Activated naive CD8-positive, alpha-beta T cell treated with anti-CD3 and anti-CD28 coated beads, Interleukin-2, amount 50 U/mL, for 24 hours (primary cell): ENCODE measurements around the gene LACC1.

Source experiments
- ATAC-seq: fragments of 150-1000 bp; cut with Tn5 transposase; one replicate; pipeline ENCODE4 v1.10.0; 2021
- DNase-seq: peaks from one replicate; pipeline ENCODE4 v3.0.0; 2021
- H3K27ac Mint-ChIP-seq: one replicate; pipeline ENCODE4 v1.8.0; 2021; ENCODE audit warnings: mild to moderate bottlenecking, mixed read lengths
- H3K27me3 Mint-ChIP-seq: one replicate; pipeline ENCODE4 v1.8.0; 2021; ENCODE audit warnings: mixed read lengths
- H3K36me3 Mint-ChIP-seq: one replicate; pipeline ENCODE4 v1.8.0; 2021; ENCODE audit warnings: low read depth, mixed read lengths
- H3K4me1 Mint-ChIP-seq: one replicate; pipeline ENCODE4 v1.8.0; 2021; ENCODE audit warnings: mixed read lengths
- H3K4me3 Mint-ChIP-seq: one replicate; pipeline ENCODE4 v1.8.0; 2021; ENCODE audit warnings: mild to moderate bottlenecking, moderate library complexity, mixed read lengths
- H3K9me3 Mint-ChIP-seq: one replicate; pipeline ENCODE4 v1.8.0; 2021; ENCODE audit warnings: mixed read lengths

The LACC1 gene

DNA sequence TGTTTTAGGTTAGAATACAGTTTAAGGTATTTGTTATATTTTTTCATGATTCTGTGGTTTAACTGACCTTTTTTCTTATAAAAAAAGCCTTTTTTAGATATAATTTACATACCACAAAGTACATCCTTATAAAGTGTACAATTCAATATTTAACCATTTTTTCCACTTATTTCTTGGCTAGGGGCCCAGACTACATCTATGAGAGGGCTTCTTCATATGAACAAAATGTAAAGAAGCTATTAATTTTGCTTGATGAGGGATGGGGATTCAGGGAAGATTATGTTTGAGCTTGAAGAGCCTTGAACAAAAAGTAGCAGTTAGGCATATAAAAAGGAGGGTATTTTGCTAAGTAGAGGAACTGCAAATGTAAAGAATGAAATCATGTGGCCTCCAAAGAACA is 2.4 kb upstream of the LACC1 start:
- H3K36me3 Mint-ChIP-seq, result no peaks in the 10 kb centered on the region
- DNase-seq (no peak), ATAC-seq (no peak)
- no peak overlapping the region for H3K4me3 Mint-ChIP-seq
- no peak overlapping the region for H3K27ac Mint-ChIP-seq
- no peaks in the 10 kb centered on the region for H3K9me3 Mint-ChIP-seq
- H3K4me1 Mint-ChIP-seq, result peaks cover 25% of the 10 kb centered on the region
- peaks cover 16% of the 10 kb centered on the region for H3K27me3 Mint-ChIP-seq

DNA sequence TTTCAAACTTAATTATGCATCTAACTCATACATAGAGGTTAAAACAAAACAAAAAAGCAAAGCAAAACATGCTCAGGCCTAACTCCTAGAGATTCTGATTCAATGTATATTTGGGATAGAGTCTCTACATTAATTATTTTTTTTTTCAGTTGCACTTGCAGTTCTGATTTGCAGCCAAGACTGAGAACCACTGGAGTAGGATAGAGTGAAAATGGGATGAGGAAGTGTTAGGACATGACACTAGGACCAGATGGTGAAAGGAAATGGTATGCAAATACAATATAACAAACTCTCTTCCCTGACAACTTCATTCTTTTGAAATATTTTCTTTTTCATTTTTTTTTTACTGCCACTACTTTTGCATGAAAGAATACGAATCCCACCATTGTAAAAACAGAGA is 1.9 kb upstream of the LACC1 start:
- ATAC-seq, result no peak
- no peak for DNase-seq
- Mint-ChIP-seq H3K36me3 (no peaks in the 10 kb centered on the region), H3K4me3 (no peak overlapping the region), H3K27me3 (peaks cover 16% of the 10 kb centered on the region), H3K4me1 (peaks cover 25% of the 10 kb centered on the region), H3K9me3 (no peaks in the 10 kb centered on the region), H3K27ac (no peak overlapping the region)

DNA sequence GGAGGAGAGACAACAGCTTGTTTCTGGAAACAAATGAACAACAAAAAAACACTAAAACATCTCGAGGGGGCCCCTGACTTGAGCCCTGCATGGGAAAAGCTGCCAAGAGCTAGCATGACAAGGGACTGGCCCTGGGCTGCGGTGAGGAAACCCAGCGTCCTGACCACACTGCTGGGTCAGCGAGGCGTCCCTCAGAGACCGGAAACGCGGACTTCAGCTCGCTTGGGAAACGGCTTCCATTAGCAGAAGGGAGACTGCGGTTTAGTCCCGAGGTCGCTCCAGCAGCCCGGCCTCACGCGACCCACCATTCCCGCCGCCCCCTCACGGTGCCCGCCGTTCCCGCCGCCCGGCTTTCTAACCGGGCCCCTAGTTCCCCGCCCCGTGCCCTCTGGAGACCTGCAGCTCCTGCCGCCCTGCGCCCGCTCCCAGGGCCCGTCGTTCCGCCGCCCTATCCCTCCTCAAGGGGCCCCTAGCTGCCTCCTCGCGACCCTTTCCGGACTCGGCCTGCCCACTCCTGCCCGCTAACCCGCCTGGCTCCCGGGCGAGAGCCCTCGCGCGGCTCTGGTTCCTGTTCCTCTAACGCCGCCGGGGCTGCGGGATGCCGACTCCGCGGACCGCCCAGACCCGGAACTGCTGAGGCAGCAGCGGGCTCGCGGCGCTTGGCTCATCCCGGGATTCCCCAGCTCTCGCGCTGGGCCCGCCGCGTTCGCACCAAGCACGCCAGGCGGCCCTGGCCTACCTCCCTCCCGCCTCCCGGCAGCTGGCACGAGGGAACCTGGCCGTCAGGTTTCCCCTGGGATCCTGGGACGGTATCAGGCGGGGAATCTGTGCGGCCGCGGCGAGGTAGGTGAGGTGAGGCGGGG is 581 bp upstream of the LACC1 start, which contains the start of gene CCDC122:
TSS of gene CCDC122 (minus strand) at position 849 of the 863 bp plus-strand sequence. CDS start 10,364 bp downstream, outside the sequence.
- no peaks in the 10 kb centered on the region for H3K36me3 Mint-ChIP-seq
- peak within 1 kb of the TSS; percentile 84 for H3K4me3 Mint-ChIP-seq
- peak within 1 kb of the TSS; percentile 86 for H3K27ac Mint-ChIP-seq
- H3K9me3 Mint-ChIP-seq, result no peaks in the 10 kb centered on the region
- H3K27me3 Mint-ChIP-seq, result peaks cover 16% of the 10 kb centered on the region
- ATAC-seq (peak; percentile 91), DNase-seq (peak; percentile 79)
- peaks cover 25% of the 10 kb centered on the region for H3K4me1 Mint-ChIP-seq

DNA sequence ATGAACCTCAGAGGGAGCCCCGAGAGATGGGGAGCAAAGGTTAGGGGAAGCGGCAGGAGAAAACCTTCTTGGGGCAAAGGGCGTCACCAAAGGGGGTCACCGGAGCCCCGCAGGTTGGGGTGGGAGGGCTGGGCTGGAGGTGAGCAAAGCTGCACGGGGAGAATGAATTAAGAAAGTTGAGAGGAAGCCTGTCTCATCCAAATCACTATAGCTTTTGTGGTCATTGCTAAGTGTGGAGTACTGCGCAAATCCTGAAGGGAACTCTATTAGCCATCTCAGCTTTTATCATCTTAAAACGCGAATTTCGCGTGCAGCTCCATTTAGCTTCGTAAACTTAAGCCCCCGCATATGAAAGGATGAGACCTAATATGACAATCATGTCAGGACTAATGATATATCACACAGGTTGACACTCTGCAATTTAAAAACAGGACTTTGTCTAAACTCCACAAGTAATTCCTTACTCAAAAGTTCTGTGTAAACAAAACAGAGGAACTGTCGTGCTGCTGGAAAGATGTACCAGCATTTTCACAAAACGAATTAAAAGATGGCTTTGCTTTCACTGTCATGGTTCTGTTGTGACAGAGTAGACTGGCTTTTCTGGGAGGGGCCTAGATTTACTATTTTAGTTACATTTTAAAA is 631 bp downstream of the LACC1 start:
- H3K4me3 Mint-ChIP-seq, result peak overlapping the region; percentile 84
- no peak for DNase-seq
- peaks cover 16% of the 10 kb centered on the region for H3K27me3 Mint-ChIP-seq
- H3K27ac Mint-ChIP-seq, result peak overlapping the region; percentile 76
- no peak for ATAC-seq
- no peaks in the 10 kb centered on the region for H3K9me3 Mint-ChIP-seq
- H3K4me1 Mint-ChIP-seq, result peaks cover 25% of the 10 kb centered on the region
- H3K36me3 Mint-ChIP-seq, result no peaks in the 10 kb centered on the region

DNA sequence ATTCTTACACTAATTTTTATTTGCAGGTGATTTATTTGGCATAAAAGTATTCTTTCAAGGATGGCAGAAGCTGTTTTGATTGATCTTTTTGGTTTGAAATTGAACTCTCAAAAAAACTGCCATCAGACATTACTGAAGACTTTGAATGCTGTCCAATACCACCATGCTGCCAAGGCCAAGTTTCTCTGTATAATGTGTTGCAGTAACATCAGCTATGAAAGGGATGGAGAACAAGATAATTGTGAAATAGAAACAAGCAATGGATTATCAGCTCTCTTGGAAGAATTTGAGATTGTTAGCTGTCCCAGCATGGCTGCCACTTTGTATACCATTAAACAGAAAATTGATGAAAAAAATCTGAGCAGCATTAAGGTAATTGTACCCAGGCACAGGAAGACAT is 1.2 kb downstream of the LACC1 start:
- Mint-ChIP-seq H3K9me3 (no peaks in the 10 kb centered on the region), H3K27ac (no peak overlapping the region), H3K4me3 (no peak overlapping the region)

DNA sequence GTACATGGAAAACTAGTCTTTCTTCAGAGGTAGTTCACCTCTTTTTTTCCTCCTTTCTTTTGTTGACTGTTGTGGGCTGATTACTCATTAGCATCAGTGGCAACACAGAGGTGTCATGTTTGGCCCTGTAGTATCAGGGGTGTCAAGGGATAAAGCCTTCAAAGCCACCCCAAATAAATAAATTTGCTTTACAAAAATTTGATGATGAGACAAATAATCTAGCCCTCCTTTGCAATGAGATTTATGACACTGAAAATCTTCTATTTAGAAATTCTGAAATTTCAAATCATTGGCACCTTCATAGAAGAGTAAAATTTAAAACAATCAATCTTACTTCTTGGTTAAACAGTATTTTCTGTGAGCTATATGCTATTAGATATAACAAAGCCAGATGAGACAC is 1.9 kb downstream of the LACC1 start:
- no peak overlapping the region for H3K4me3 Mint-ChIP-seq
- no peaks in the 10 kb centered on the region for H3K36me3 Mint-ChIP-seq
- H3K27ac Mint-ChIP-seq, result no peak overlapping the region
- H3K4me1 Mint-ChIP-seq, result peaks cover 25% of the 10 kb centered on the region
- no peak for ATAC-seq
- DNase-seq, result no peak
- H3K27me3 Mint-ChIP-seq, result peaks cover 16% of the 10 kb centered on the region
- no peaks in the 10 kb centered on the region for H3K9me3 Mint-ChIP-seq

More for the DNA sequence above, 1.2 kb downstream of the LACC1 start:
- no peaks in the 10 kb centered on the region for H3K36me3 Mint-ChIP-seq
- DNase-seq (no peak), ATAC-seq (no peak)
- peaks cover 25% of the 10 kb centered on the region for H3K4me1 Mint-ChIP-seq
- H3K27me3 Mint-ChIP-seq, result peaks cover 16% of the 10 kb centered on the region

DNA sequence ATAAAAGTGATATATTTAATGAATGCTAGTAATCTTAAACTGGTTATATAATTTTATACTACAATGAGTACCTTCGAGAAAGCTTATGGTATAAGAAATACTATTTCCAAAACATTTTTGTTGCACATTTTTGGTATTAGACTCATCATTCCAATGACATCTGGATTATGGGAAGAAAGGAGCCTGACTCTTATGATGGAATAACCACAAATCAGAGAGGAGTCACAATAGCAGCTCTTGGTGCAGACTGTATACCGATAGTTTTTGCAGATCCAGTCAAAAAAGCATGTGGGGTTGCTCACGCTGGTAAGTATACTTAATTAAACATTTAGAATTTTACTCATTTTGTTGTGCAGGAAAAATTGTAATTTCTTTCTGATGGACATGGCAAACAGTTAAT is 3.9 kb downstream of the LACC1 start:
- Mint-ChIP-seq H3K36me3 (no peaks in the 10 kb centered on the region), H3K4me1 (peaks cover 9% of the 10 kb centered on the region), H3K9me3 (no peaks in the 10 kb centered on the region), H3K27ac (no peak overlapping the region), H3K27me3 (peaks cover 21% of the 10 kb centered on the region), H3K4me3 (no peak overlapping the region)
- DNase-seq (no peak), ATAC-seq (no peak)

DNA sequence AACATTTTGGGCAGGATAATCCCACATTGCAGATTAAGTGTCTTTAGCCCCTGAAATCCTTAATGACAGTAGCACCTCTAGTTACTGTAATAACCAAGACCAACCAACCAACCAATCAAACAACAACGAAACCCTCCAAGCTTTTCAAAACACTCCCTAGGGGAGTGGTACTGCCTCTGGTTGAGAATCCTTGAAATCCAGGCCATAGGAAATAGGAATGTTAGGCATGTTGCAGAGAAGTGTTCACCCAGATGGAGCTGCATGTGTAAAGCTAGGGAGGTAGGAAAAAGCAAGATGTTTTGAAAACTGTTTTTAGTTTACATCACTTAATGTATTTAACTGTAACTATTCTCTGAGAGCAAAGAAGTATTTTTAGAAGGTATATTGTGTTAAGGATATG is 4.5 kb downstream of the LACC1 start:
- Mint-ChIP-seq H3K36me3 (no peaks in the 10 kb centered on the region), H3K27me3 (peaks cover 21% of the 10 kb centered on the region), H3K4me1 (peaks cover 7% of the 10 kb centered on the region), H3K4me3 (no peak overlapping the region), H3K27ac (no peak overlapping the region), H3K9me3 (no peaks in the 10 kb centered on the region)
- no peak for ATAC-seq
- no peak for DNase-seq

DNA sequence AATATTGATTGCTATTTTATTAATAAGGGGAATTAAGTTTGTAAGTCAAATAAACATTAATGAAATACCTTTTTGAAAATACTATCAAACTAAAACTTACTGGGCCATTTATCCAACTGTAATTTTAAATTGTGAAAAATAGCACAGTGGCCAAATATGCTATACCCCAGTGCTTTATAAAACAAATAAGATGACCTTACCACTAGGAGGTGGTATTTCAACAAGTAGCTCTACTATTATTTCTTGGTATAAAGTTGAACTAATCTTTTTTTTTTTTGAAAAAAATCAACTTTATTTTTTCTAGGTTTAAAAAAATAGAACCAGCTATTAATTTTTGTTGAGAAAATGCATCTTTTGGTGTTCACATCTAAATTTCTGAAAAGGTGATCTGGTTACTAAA is 14.7 kb downstream of the LACC1 start:
- Mint-ChIP-seq H3K27ac (no peak overlapping the region), H3K36me3 (no peaks in the 10 kb centered on the region), H3K27me3 (peaks cover 2% of the 10 kb centered on the region), H3K4me1 (no peaks in the 10 kb centered on the region), H3K9me3 (no peaks in the 10 kb centered on the region), H3K4me3 (no peak overlapping the region)
- ATAC-seq (no peak), DNase-seq (no peak)

DNA sequence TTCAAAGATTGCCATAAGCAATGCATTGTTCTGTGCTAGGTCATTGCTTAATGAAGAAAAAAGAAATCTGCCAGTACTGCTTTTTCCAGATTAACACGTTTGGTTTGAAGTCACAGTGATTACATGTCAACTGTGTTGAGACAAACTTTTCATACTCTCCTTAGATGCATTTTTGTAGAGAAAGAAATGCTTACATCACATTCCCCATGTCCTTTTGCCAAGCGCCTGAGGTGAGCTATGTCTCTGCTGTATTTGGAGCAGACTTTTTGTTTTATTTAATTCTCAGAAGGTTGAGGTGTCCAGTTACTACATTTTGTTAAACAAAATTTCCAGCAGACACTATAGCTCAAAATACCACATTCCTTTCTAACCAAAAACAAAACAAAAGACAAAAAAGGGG is 16.2 kb downstream of the LACC1 start:
- DNase-seq, result no peak
- no peaks in the 10 kb centered on the region for H3K9me3 Mint-ChIP-seq
- no peak overlapping the region for H3K4me3 Mint-ChIP-seq
- ATAC-seq, result no peak
- H3K4me1 Mint-ChIP-seq, result no peaks in the 10 kb centered on the region
- H3K27me3 Mint-ChIP-seq, result peaks cover 2% of the 10 kb centered on the region
- no peak overlapping the region for H3K27ac Mint-ChIP-seq
- H3K36me3 Mint-ChIP-seq, result no peaks in the 10 kb centered on the region

DNA sequence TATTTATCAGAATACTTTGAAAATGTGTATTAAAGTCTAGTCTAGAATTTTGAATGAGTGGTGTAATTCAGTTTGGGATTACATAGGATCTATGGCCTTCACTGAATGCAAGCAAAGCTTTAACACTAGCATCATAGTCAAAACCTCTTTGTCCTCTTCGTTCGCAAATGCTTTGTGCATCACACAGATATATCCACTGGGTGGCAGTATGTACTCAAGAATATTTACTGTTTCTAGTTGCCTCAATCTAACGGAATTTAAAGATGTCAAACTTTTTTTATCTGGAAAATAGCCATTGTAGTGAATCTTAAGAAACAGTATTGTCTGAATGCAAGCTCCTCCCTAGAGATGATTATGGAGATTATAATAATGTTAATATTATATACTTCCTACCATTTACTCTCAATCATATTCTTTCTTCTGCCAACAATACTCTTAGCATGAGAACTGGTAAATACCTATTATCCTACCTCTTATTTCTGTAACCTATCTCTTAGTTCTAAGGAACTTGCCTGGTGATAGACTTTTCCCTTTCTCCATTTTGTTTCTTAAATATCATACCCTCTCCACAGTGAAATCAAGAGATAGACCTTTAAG is 25.8 kb downstream of the LACC1 start:
- H3K27me3 Mint-ChIP-seq, result peaks cover 23% of the 10 kb centered on the region
- no peaks in the 10 kb centered on the region for H3K9me3 Mint-ChIP-seq
- H3K4me3 Mint-ChIP-seq, result no peak overlapping the region
- H3K36me3 Mint-ChIP-seq, result no peaks in the 10 kb centered on the region
- peaks cover 6% of the 10 kb centered on the region for H3K4me1 Mint-ChIP-seq
- DNase-seq (no peak), ATAC-seq (no peak)
- no peak overlapping the region for H3K27ac Mint-ChIP-seq

DNA sequence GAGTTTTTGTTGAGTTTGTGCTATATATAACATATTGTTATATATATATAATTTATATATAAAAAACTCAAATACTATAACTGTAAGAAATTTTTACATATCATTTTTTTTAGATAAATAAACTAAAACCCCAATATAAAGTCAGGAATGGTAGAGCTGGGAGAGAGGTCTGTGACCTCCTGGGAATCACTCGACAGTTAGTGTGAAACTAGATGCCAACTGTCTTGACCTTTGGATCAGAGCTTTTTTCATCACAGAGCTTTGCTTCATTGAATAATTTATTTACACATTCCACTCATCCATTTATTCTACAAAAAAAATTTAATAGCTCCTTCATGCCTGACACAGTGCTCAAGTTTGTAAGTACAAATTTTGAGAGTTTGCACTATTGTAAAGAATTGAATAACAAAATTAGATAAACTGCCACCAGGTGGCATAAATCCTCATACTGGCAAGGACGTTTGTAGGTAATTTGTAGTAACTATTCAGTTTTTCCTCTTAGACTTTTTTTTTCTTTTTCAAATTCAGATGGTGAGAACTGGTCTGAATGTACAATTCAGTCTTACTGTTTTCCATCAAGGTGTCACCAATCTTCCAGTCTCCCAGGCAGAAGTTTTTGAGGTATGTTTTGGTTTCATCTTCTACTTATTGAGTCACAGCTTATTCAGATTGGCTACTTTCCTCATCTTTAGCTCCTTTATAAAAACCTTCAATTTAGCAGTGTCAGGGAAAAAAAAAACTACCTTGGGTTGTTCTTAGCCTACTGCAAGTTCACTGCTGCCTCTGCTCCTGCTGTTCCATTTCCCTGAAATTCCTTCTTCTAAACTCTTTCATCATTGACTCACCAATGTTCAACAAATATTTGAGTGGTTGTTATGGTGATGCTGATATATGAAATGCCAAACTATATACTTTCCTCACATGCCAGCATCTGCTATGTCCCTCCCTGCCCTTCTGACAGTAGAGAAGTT is 28.7 kb downstream of the LACC1 start:
- ATAC-seq (peak; percentile 52), DNase-seq (no peak)
- H3K36me3 Mint-ChIP-seq, result no peaks in the 10 kb centered on the region
- H3K9me3 Mint-ChIP-seq, result no peaks in the 10 kb centered on the region
- H3K27me3 Mint-ChIP-seq, result peaks cover 26% of the 10 kb centered on the region
- no peak overlapping the region for H3K4me3 Mint-ChIP-seq
- H3K4me1 Mint-ChIP-seq, result peaks cover 6% of the 10 kb centered on the region
- no peak overlapping the region for H3K27ac Mint-ChIP-seq

DNA sequence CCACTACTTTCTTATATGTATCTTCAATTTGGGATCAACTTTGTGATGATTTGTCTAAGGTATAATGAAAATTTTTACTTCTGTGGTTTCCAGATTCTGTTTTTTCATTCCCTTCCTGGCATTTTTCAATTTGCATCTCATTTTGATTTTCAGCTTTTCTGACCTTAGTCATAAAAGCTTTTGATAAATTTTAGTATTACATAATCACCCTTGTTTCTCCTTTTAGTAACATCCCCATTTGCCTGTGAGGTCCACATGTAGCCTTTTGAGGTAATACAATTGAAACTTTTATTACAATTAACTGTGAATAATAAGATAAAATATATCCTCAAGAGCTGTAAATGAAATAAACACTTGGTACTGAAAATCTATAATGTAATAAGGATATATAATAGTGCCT is 31.2 kb downstream of the LACC1 start:
- Mint-ChIP-seq H3K27ac (no peak overlapping the region), H3K27me3 (peaks cover 20% of the 10 kb centered on the region), H3K4me1 (peaks cover 6% of the 10 kb centered on the region), H3K36me3 (no peaks in the 10 kb centered on the region), H3K9me3 (no peaks in the 10 kb centered on the region), H3K4me3 (no peak overlapping the region)
- DNase-seq (no peak), ATAC-seq (no peak)

DNA sequence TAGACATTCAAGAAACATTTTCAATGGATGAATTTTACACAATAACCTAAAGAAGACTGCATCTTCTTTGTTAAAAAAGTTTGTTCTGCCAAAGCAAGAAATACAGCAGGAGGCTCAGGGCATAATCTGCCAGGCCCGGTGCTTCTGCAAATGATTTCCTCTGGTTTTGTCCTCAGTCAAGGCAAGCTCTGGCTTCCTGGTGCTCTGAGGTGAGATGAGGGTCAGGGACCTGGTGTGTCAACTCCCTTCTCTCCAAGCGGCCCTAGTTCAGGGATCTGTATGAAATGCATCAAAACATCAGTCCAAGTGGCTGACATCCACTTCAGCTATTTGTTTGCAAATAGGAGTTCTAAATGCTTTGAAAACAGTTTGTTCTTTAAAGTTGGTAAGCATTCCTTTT is 31.6 kb downstream of the LACC1 start:
- Mint-ChIP-seq H3K36me3 (no peaks in the 10 kb centered on the region), H3K4me1 (peaks cover 6% of the 10 kb centered on the region), H3K27ac (no peak overlapping the region), H3K27me3 (peaks cover 18% of the 10 kb centered on the region), H3K9me3 (no peaks in the 10 kb centered on the region), H3K4me3 (no peak overlapping the region)
- DNase-seq (no peak), ATAC-seq (no peak)
